Neural progenitor cell (in vitro differentiated cells): ENCODE results near the gene TEX30.

Experiments used
- EZH2 ChIP-seq: fragments of 200-600 bp; sonication (generic); IDR thresholded peaks from 2 replicates; pipeline ENCODE4 v1.6.1; 2017; ENCODE audit warnings: antibody characterized with exemption, mild to moderate bottlenecking, moderate library complexity
- EZH2phosphoT487 ChIP-seq: fragments of 200-600 bp; sonication (generic); IDR thresholded peaks from 2 replicates; pipeline ENCODE4 v1.6.1; 2017; ENCODE audit warnings: antibody characterized with exemption
- TF ChIP-seq, protein P1 (sequence below): fragments of 200-600 bp; sonication (generic); IDR thresholded peaks from 2 replicates; pipeline ENCODE4 v1.5.1; 2017; ENCODE audit warnings: antibody characterized with exemption, mild to moderate bottlenecking

DNA sequence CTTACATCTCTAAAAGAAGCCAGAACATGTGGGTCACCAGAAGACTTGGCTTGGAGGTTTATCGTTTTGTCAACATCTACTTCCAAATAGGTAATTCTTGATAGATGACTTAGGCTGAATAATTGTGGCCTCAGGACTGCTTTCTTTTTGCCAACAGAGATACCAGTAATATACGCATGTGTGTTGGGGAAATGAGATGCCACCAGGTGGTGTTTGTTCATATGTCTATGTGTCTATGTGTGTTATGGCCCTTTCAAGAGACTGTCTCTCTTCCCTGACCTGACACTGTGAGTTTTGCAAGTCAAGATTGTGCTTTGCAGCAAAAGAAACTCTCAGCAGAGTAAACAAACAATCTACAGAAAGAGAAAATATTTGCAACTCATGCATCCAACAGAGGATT lies 47.2 kb downstream of the TEX30 start:
- TF ChIP-seq, protein P1, sequence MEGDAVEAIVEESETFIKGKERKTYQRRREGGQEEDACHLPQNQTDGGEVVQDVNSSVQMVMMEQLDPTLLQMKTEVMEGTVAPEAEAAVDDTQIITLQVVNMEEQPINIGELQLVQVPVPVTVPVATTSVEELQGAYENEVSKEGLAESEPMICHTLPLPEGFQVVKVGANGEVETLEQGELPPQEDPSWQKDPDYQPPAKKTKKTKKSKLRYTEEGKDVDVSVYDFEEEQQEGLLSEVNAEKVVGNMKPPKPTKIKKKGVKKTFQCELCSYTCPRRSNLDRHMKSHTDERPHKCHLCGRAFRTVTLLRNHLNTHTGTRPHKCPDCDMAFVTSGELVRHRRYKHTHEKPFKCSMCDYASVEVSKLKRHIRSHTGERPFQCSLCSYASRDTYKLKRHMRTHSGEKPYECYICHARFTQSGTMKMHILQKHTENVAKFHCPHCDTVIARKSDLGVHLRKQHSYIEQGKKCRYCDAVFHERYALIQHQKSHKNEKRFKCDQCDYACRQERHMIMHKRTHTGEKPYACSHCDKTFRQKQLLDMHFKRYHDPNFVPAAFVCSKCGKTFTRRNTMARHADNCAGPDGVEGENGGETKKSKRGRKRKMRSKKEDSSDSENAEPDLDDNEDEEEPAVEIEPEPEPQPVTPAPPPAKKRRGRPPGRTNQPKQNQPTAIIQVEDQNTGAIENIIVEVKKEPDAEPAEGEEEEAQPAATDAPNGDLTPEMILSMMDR = no peak
- TF ChIP-seq EZH2 = no peak
- no peak for TF ChIP-seq EZH2phosphoT487
